ENCODE measurements around the gene TAC3.
"Not testable (repeated sequence)": the region's sequence is repeated elsewhere in the genome, so short reads cannot be mapped to it uniquely, and the experiment has no call there.

TAC3 gene

GRCh38 chr12:57033431-57033830, 17.1 kb upstream of the TAC3 start:
- no peak for DNase-seq (ENCODE audit: low read depth)

GRCh38 chr12:57031789-57032188, 15.5 kb upstream of the TAC3 start:
- DNase-seq (ENCODE audit: low read depth) = no peak

- no peak for DNase-seq (ENCODE audit: low read depth)
Observed at GRCh38 chr12:57031138-57031725, 14.9 kb upstream of the TAC3 start.

- DNase-seq (ENCODE audit: low read depth) = no peak
Observed at GRCh38 chr12:57029457-57029856, 13.1 kb upstream of the TAC3 start.

GRCh38 chr12:57027805-57028153, 11.4 kb upstream of the TAC3 start:
- DNase-seq (ENCODE audit: low read depth) = no peak

- DNase-seq (ENCODE audit: low read depth) = no peak
Observed at GRCh38 chr12:57027011-57027804, 10.9 kb upstream of the TAC3 start.

GRCh38 chr12:57025196-57025595, 8.9 kb upstream of the TAC3 start:
- DNase-seq (ENCODE audit: low read depth) = no peak

- DNase-seq (ENCODE audit: low read depth) = not testable (repeated sequence)
Observed at GRCh38 chr12:57022324-57022723, 6.0 kb upstream of the TAC3 start.

- no peak for DNase-seq (ENCODE audit: low read depth)
Observed at GRCh38 chr12:57019983-57020719, 3.8 kb upstream of the TAC3 start.

GRCh38 chr12:57018906-57019305, 2.6 kb upstream of the TAC3 start:
- no peak for DNase-seq (ENCODE audit: low read depth)

- not testable (repeated sequence) for DNase-seq (ENCODE audit: low read depth)
Observed at GRCh38 chr12:57018353-57018752, 2.0 kb upstream of the TAC3 start.

- DNase-seq (ENCODE audit: low read depth) = no peak
Observed at GRCh38 chr12:57012600-57013465, 3.5 kb downstream of the TAC3 start.

- no peak for DNase-seq (ENCODE audit: low read depth)
Observed at GRCh38 chr12:57011438-57012424, 4.6 kb downstream of the TAC3 start.

GRCh38 chr12:57010627-57011247, 5.6 kb downstream of the TAC3 start:
- no peak for DNase-seq (ENCODE audit: low read depth)

GRCh38 chr12:57009949-57010626, 6.2 kb downstream of the TAC3 start:
- no peak for DNase-seq (ENCODE audit: low read depth)

- no peak for DNase-seq (ENCODE audit: low read depth)
Observed at GRCh38 chr12:57008178-57008577, 8.2 kb downstream of the TAC3 start.

- DNase-seq (ENCODE audit: low read depth) = no peak
Observed at GRCh38 chr12:57006809-57007475, 9.4 kb downstream of the TAC3 start.

GRCh38 chr12:57005980-57006808, 10.1 kb downstream of the TAC3 start, which contains the start of gene ZBTB39:
Gene ZBTB39, minus strand, starts transcription at chr12:57006546. Its CDS starts 1,629 bp downstream, at chr12:57004917.
- DNase-seq (ENCODE audit: low read depth) = peak; percentile 55

Data from activated T-cell treated with anti-CD3 and anti-CD28 coated beads for 1 hour (primary cell).